Astrocyte (in vitro differentiated cells and primary cell): Measurements from ENCODE around the gene ZNF490.
"Not testable (repeated sequence)": the region's sequence is repeated elsewhere in the genome, so short reads cannot be mapped to it uniquely, and the experiment has no call there.

Source experiments
- CTCF ChIP-seq: IDR thresholded peaks from 2 replicates; pipeline ENCODE4 v1.5.1; 2011; ENCODE audit warnings: low read depth, mild to moderate bottlenecking, inconsistent platforms, low read length, moderate library complexity; ENCODE audit not compliant: insufficient read depth
- EZH2 ChIP-seq: IDR thresholded peaks from 2 replicates; pipeline ENCODE4 v1.6.1; 2012; ENCODE audit warnings: mild to moderate bottlenecking, low read length, inconsistent platforms; ENCODE audit not compliant: insufficient read depth

- TF ChIP-seq CTCF, EZH2: not testable (repeated sequence)
Observed at GRCh38 chr19:12621253-12622024, 10.8 kb upstream of the ZNF490 start.
